Measurements from ENCODE around the gene AKT3.

The AKT3 gene

GRCh38 chr1:243716906-243717305 lies 133.1 kb downstream of the AKT3 start:
- Mint-ChIP-seq H3K9me3 (no peaks in the 10 kb centered on the region), H3K27me3 (ENCODE audit: low read depth, poor library complexity) (no peaks in the 10 kb centered on the region), H3K4me3 (no peak overlapping the region), H3K36me3 (ENCODE audit: low read depth) (no peaks in the 10 kb centered on the region), H3K27ac (no peak overlapping the region), H3K4me1 (peaks cover 11% of the 10 kb centered on the region)
- no peak for DNase-seq
- TF ChIP-seq CTCF (IDR thresholded peaks at IDR 0.05) = no peak

- H3K27ac Mint-ChIP-seq = no peak overlapping the region
- H3K4me1 Mint-ChIP-seq = peaks cover 11% of the 10 kb centered on the region
- no peak for DNase-seq
- H3K36me3 Mint-ChIP-seq (ENCODE audit: low read depth) = no peaks in the 10 kb centered on the region
- TF ChIP-seq CTCF (IDR thresholded peaks at IDR 0.05) = no peak
- no peaks in the 10 kb centered on the region for H3K27me3 Mint-ChIP-seq (ENCODE audit: low read depth, poor library complexity)
- H3K4me3 Mint-ChIP-seq = no peak overlapping the region
- H3K9me3 Mint-ChIP-seq = no peaks in the 10 kb centered on the region
These were observed 134.8 kb downstream of the AKT3 start for GRCh38 chr1:243715285-243715684.

GRCh38 chr1:243713470-243714186 lies 136.4 kb downstream of the AKT3 start:
- TF ChIP-seq CTCF (IDR thresholded peaks at IDR 0.05) = no peak
- H3K36me3 Mint-ChIP-seq (ENCODE audit: low read depth) = no peaks in the 10 kb centered on the region
- peaks cover 11% of the 10 kb centered on the region for H3K4me1 Mint-ChIP-seq
- H3K9me3 Mint-ChIP-seq = no peaks in the 10 kb centered on the region
- DNase-seq = no peak
- H3K27me3 Mint-ChIP-seq (ENCODE audit: low read depth, poor library complexity) = no peaks in the 10 kb centered on the region
- no peak overlapping the region for H3K4me3 Mint-ChIP-seq
- H3K27ac Mint-ChIP-seq = no peak overlapping the region

- no peaks in the 10 kb centered on the region for H3K9me3 Mint-ChIP-seq
- DNase-seq = no peak
- no peaks in the 10 kb centered on the region for H3K36me3 Mint-ChIP-seq (ENCODE audit: low read depth)
- peaks cover 11% of the 10 kb centered on the region for H3K4me1 Mint-ChIP-seq
- no peak overlapping the region for H3K4me3 Mint-ChIP-seq
- TF ChIP-seq CTCF (IDR thresholded peaks at IDR 0.05) = no peak
- H3K27me3 Mint-ChIP-seq (ENCODE audit: low read depth, poor library complexity) = no peaks in the 10 kb centered on the region
- no peak overlapping the region for H3K27ac Mint-ChIP-seq
These were observed 137.1 kb downstream of the AKT3 start for GRCh38 chr1:243712941-243713340.

GRCh38 chr1:243712242-243712641 lies 137.8 kb downstream of the AKT3 start:
- Mint-ChIP-seq H3K36me3 (ENCODE audit: low read depth) (no peaks in the 10 kb centered on the region), H3K9me3 (no peaks in the 10 kb centered on the region), H3K27me3 (ENCODE audit: low read depth, poor library complexity) (no peaks in the 10 kb centered on the region), H3K4me1 (peaks cover 11% of the 10 kb centered on the region), H3K4me3 (no peak overlapping the region), H3K27ac (no peak overlapping the region)
- TF ChIP-seq CTCF (IDR thresholded peaks at IDR 0.05) = no peak
- DNase-seq = no peak

GRCh38 chr1:243710467-243710866 lies 139.6 kb downstream of the AKT3 start:
- no peak for TF ChIP-seq CTCF (IDR thresholded peaks at IDR 0.05)
- H3K27me3 Mint-ChIP-seq (ENCODE audit: low read depth, poor library complexity) = peaks cover under 1% of the 10 kb centered on the region
- peaks cover 11% of the 10 kb centered on the region for H3K4me1 Mint-ChIP-seq
- H3K27ac Mint-ChIP-seq = no peak overlapping the region
- no peaks in the 10 kb centered on the region for H3K9me3 Mint-ChIP-seq
- H3K4me3 Mint-ChIP-seq = no peak overlapping the region
- H3K36me3 Mint-ChIP-seq (ENCODE audit: low read depth) = no peaks in the 10 kb centered on the region
- DNase-seq = no peak
